ENCODE data around the gene BCR. TPM values are rescaled to one million over a fixed set of nuclear protein-coding genes. Genes with fewer than 3 reads are reported as not detected.

The BCR gene
- total and polyA plus RNA-seq, 12 donors, result 10.9 to 33.4 (median 25.8) TPM

DNA sequence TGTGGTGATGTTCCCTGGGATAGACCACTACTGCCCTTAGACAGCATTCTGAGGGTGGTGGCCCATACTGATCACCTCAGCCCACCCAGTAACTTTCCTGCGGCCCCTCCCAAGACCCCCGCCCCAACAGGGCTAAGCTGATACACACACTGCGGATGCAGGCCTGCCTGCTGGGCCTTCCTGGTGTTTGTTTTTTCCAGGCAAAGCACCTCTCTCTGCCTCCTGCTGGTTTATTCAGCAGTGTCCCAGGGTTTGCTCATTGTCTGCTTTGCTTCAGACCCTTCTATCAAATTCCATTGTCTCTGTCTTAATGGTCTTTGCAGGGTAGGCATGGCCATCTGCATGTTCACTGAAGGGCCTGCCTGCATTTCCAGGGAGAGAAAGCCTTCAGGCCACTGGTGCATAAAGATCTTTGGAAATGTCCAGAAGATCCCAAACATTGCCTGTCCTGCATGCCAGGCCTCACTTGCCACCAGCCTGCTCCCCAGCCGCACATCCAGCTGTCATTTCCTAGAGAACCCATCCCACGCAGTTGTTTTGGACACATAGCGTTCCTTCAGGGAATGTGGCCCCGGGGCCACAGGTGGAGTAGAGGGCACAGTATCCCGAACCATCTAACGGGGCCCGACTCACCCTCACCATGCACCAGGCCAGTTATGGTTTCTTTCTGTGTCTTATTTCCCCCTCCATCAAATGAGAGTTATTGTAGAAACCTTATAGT, 50.2 kb downstream of the BCR start:
- no peak for TF ChIP-seq CTCF (IDR thresholded peaks at IDR 0.05)
- intact Hi-C loops (cut with DNase I), result loop anchor here in 3 of 10 donors (5.0 to 10.0 kb wide), 2 partner anchors 46 to 48 kb away; partner anchors contain the start of gene BCR (in 3 of the 3)
- WGBS, 2 donors, result 96 to 97% methylated on average over 10 of the region's 10 CpGs
- H3K36me3 ChIP-seq, result no peaks in the 10 kb centered on the region
- H3K9me3 ChIP-seq, result peaks cover 0 to 25% (median 10%) of the 10 kb centered on the region in 11 donors
- DNase-seq, result no peak
- H3K4me3 ChIP-seq, result no peak overlapping the region
- H3K27ac ChIP-seq, result no peak overlapping the region
- H3K4me1 ChIP-seq, result peaks cover 9 to 64% (median 45%) of the 10 kb centered on the region in 9 donors
- ATAC-seq, result no peak
- no peaks in the 10 kb centered on the region for H3K27me3 ChIP-seq

DNA sequence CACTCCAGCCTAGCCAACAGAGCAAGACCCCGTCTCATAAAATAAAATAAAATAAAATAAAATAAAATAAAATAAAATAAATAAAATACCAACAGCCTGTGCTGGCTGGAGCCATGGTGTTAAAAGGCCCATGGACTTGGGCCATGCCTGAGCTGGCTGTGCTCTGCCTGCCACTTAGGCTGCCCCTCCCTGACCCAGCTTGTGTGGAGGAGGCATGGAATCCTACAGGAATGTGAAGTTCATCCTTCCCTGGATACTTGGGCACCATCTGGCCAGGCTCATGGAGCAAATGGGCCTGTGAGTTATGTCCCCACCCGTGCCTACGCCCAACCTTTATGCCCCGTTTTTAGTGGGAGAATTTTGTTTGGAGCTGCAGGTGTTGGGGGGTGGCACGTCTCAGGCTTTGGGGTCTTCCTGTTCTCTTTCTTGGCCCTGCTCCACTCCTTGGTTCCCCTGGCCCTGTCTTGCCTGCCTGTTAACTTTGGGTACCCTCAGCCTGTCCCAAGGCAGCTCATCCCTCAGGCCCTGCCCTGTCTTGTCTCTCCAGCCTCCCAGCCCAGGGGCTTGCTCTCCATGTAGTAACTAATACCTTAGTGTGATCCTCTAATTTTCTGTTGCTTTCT, 51.3 kb downstream of the BCR start:
- ATAC-seq (peak in 3 of 8 donors; percentile 21 to 46 (median 42)), DNase-seq (no peak)
- peak overlapping the region in 1 of 10 donors; percentile 39 for H3K27ac ChIP-seq
- no peak for TF ChIP-seq CTCF (IDR thresholded peaks at IDR 0.05)
- H3K9me3 ChIP-seq, result peaks cover 0 to 25% (median 10%) of the 10 kb centered on the region in 11 donors
- intact Hi-C loops (cut with DNase I), result loop anchor here in 3 of 10 donors (5.0 to 10.0 kb wide), 2 partner anchors 47 to 49 kb away; partner anchors contain the start of gene BCR (in 3 of the 3)
- no peaks in the 10 kb centered on the region for H3K27me3 ChIP-seq
- WGBS, 2 donors, result 79 to 81% methylated on average over 5 of the region's 5 CpGs
- peaks cover 9 to 64% (median 44%) of the 10 kb centered on the region in 9 donors for H3K4me1 ChIP-seq
- H3K36me3 ChIP-seq, result no peaks in the 10 kb centered on the region
- no peak overlapping the region for H3K4me3 ChIP-seq

- H3K9me3 ChIP-seq, result peaks cover 0 to 25% (median 10%) of the 10 kb centered on the region in 11 donors
- WGBS, 2 donors, result 99% methylated on average over 9 of the region's 9 CpGs
- no peak for TF ChIP-seq CTCF (IDR thresholded peaks at IDR 0.05)
- ATAC-seq, result no peak
- H3K27me3 ChIP-seq, result no peaks in the 10 kb centered on the region
- no peak overlapping the region for H3K4me3 ChIP-seq
- H3K36me3 ChIP-seq, result no peaks in the 10 kb centered on the region
- no peak for DNase-seq
- no peak overlapping the region for H3K27ac ChIP-seq
- intact Hi-C loops (cut with DNase I), result loop anchor here in 3 of 10 donors (5.0 to 10.0 kb wide), 2 partner anchors 47 to 50 kb away; partner anchors contain the start of gene BCR (in 3 of the 3)
- H3K4me1 ChIP-seq, result peaks cover 9 to 64% (median 44%) of the 10 kb centered on the region in 9 donors
Measured at GRCh38 chr22:23232094-23232905, 52.0 kb downstream of the BCR start.
